Measurements from ENCODE around the gene MBOAT1. TPM values are rescaled to one million over a fixed set of nuclear protein-coding genes. Genes with fewer than 3 reads are reported as not detected.

The MBOAT1 gene, protein sequence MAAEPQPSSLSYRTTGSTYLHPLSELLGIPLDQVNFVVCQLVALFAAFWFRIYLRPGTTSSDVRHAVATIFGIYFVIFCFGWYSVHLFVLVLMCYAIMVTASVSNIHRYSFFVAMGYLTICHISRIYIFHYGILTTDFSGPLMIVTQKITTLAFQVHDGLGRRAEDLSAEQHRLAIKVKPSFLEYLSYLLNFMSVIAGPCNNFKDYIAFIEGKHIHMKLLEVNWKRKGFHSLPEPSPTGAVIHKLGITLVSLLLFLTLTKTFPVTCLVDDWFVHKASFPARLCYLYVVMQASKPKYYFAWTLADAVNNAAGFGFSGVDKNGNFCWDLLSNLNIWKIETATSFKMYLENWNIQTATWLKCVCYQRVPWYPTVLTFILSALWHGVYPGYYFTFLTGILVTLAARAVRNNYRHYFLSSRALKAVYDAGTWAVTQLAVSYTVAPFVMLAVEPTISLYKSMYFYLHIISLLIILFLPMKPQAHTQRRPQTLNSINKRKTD
- total RNA-seq, result 2.8 TPM

GRCh38 chr6:20212392-20213111 lies at the start of gene MBOAT1:
Gene MBOAT1 (minus strand): TSS chr6:20212469. CDS start chr6:20212234, 235 bp downstream.

Other genes with a start within 250 kb of the MBOAT1 start
- gene E2F3, start 189.4 kb upstream of the MBOAT1 start, total RNA-seq, result 6.6 TPM

Data from parietal lobe (tissue), 1 donor.